PFSK-1 (cell line): ENCODE measurements around the gene MAGI1.
A peak's percentile ranks its signal among the peaks of the same experiment; 100 is the strongest.

Experiments used
- FOXP2 ChIP-seq: optimal IDR thresholded peaks from 2 replicates; pipeline ENCODE3; 2011; ENCODE audit warnings: borderline replicate concordance, control low read depth, inconsistent platforms; ENCODE audit not compliant: insufficient read depth; ENCODE audit errors: extremely low read length, extremely low read depth
- POLR2AphosphoS5 ChIP-seq: IDR thresholded peaks from 2 replicates; pipeline ENCODE4 v1.6.1; 2012; ENCODE audit warnings: low read depth, mild to moderate bottlenecking, control low read depth, low read length, moderate library complexity
- SIN3A ChIP-seq: IDR thresholded peaks from 2 replicates; pipeline ENCODE4 v1.6.1; 2012; ENCODE audit warnings: mild to moderate bottlenecking, low read length, moderate library complexity, borderline replicate concordance; ENCODE audit not compliant: insufficient read depth
- TAF1 ChIP-seq: IDR thresholded peaks from 2 replicates; pipeline ENCODE4 v1.6.1; 2012; ENCODE audit warnings: low read length, control low read depth, borderline replicate concordance; ENCODE audit not compliant: insufficient read depth
- TF ChIP-seq, protein P1 (sequence below), 2 experiments: IDR thresholded peaks; 2 replicates each; pipeline versions ENCODE4 v1.6.1 to v1.8.0; 2011 to 2012; ENCODE audit warnings: low read depth in 2 of 2, low read length in 2 of 2, control low read depth in 1 of 2, inconsistent platforms in 1 of 2, mild to moderate bottlenecking in 1 of 2, moderate library complexity in 1 of 2; ENCODE audit not compliant: insufficient read depth in 1 of 2

Gene MAGI1

DNA sequence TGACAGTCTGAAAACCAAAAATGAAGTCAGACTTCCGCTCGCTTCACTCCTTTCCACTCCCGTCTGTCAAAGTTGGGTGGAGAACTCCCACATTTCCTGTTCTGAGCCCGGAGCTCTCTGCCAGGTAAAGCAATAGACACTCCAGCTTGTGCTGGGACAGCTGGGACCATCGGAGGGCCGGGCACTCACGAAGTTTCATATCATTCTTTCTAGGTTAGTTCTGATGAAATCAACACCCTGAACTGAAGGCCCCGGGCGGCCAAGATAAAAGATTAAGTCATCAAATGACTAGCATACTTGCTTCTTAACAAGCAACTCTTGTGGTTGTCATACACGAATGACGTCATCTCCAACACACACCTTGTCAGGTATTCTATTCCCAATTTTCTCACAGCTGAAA, 42.1 kb downstream of the MAGI1 start:
- TF ChIP-seq POLR2AphosphoS5 (no peak), SIN3A (no peak), TAF1 (no peak), FOXP2 (no peak)
- TF ChIP-seq, protein P1, sequence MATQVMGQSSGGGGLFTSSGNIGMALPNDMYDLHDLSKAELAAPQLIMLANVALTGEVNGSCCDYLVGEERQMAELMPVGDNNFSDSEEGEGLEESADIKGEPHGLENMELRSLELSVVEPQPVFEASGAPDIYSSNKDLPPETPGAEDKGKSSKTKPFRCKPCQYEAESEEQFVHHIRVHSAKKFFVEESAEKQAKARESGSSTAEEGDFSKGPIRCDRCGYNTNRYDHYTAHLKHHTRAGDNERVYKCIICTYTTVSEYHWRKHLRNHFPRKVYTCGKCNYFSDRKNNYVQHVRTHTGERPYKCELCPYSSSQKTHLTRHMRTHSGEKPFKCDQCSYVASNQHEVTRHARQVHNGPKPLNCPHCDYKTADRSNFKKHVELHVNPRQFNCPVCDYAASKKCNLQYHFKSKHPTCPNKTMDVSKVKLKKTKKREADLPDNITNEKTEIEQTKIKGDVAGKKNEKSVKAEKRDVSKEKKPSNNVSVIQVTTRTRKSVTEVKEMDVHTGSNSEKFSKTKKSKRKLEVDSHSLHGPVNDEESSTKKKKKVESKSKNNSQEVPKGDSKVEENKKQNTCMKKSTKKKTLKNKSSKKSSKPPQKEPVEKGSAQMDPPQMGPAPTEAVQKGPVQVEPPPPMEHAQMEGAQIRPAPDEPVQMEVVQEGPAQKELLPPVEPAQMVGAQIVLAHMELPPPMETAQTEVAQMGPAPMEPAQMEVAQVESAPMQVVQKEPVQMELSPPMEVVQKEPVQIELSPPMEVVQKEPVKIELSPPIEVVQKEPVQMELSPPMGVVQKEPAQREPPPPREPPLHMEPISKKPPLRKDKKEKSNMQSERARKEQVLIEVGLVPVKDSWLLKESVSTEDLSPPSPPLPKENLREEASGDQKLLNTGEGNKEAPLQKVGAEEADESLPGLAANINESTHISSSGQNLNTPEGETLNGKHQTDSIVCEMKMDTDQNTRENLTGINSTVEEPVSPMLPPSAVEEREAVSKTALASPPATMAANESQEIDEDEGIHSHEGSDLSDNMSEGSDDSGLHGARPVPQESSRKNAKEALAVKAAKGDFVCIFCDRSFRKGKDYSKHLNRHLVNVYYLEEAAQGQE (IDR thresholded peaks at IDR 0.05; ENCODE audit: insufficient read depth in 1 of 2, low read depth in 2 of 2, low read length in 2 of 2), result no peak

DNA sequence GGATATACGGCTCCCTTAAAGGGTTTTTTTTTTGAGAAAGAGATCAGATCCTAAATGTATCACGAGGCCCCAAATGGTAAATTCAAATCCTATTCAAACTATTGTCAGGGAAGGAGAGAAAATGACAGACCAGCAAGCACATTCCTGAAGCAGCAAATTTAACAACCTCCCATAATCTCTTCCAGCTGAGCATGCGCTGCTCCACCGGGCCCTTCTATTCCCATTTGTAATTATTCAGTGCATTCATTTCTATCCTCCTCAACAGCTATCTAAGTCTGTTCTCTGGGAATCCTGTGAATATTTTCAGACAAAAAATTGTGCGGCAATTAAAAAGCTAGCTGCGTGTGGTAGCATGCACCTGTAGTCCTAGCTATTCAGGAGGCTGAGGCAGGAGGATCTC, 43.2 kb downstream of the MAGI1 start:
- no peak for TF ChIP-seq POLR2AphosphoS5
- no peak for TF ChIP-seq SIN3A
- no peak for TF ChIP-seq FOXP2
- no peak for TF ChIP-seq TAF1
- TF ChIP-seq, protein P1 (IDR thresholded peaks at IDR 0.05; ENCODE audit: insufficient read depth in 1 of 2, low read depth in 2 of 2, low read length in 2 of 2), result no peak

DNA sequence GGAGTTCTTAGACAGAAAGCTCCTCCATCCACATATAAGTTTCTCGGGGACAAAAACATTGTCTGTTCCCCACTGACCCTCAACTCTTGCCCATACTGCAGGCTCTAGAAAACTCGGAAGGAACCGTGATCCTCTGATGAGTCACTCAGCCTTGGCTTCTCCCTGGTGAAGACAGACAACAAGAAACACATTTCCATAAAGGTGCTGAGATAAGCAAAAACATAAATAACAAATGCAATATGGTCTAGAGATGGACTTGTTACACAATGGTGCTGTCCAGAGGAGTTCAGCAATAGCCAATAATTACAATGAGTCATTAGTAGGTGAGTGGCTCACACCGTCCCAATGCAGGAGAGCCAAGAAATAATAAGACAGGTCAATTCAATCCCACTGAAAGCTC, 43.7 kb downstream of the MAGI1 start:
- TF ChIP-seq, protein P1 (IDR thresholded peaks at IDR 0.05; ENCODE audit: insufficient read depth in 1 of 2, low read depth in 2 of 2, low read length in 2 of 2), result peak; percentile 20 to 74; a peak in 3 of 4 replicates
- no peak for TF ChIP-seq FOXP2

DNA sequence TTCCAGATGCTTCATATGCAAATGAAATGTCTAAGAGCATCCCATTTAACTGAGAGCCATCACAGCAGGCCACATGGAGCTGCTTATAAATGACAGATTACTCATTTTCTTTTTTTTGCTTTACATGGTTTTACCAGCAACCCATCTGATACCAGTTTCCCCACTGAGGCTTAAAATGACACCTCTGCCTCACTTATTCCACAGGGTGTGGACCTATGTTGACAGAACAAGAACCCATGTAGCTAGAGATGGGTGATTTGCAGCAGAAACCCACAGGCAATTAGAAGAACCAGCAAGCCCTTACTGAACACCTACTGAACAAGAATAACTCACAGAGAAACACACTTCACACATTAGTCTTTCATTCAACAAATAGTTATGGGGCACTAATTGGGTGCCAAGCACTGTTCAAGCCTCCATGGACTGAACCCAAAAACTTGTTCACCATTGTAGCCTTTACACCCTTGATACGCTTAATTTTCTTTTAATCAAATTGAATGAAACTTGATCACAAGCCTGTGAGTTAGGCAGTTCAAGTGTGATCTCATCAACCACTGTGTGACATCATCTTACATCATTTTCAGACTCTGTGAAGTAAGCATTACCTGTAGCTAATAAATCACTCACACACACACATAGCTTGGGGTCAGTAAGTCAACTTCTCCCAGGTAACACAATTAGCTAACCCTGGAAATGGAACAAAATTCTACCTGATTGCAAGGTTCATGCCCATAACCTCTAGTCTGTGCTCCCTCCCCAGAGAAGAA, 45.4 kb downstream of the MAGI1 start:
- TF ChIP-seq SIN3A, result no peak
- TF ChIP-seq TAF1, result no peak
- TF ChIP-seq, protein P1 (IDR thresholded peaks at IDR 0.05; ENCODE audit: insufficient read depth in 1 of 2, low read depth in 2 of 2, low read length in 2 of 2), result no peak
- no peak for TF ChIP-seq FOXP2
- no peak for TF ChIP-seq POLR2AphosphoS5

DNA sequence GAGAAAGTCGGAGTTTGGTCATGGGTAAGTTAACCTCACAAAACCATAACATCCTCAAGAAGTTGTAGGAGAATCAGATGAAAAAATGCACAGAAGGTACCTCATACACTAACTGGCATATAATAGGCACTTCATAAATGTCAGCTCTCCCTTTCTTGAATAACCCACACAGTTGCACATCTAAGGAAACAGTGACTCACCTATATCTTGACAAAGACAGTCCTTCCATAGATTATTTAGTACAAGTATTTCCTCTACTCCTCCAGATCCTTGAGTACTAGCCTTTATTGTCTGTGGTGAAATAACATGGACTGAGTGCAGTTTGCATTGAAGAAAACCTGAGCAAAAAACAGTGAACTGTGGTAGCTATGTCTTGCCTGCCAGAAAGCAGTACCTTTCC, 46.6 kb downstream of the MAGI1 start:
- TF ChIP-seq, protein P1 (IDR thresholded peaks at IDR 0.05; ENCODE audit: insufficient read depth in 1 of 2, low read depth in 2 of 2, low read length in 2 of 2), result no peak
- TF ChIP-seq TAF1, result no peak
- no peak for TF ChIP-seq POLR2AphosphoS5
- TF ChIP-seq SIN3A, result no peak
- TF ChIP-seq FOXP2, result no peak
